Measurements from ENCODE around the gene DCST1. TPM values are rescaled to one million over a fixed set of nuclear protein-coding genes. Genes with fewer than 3 reads are reported as not detected.
A peak's percentile ranks its signal among the peaks of the same experiment; 100 is the strongest.
"Not testable (repeated sequence)": the region's sequence is repeated elsewhere in the genome, so short reads cannot be mapped to it uniquely, and the experiment has no call there.

The DCST1 gene
- total and polyA plus RNA-seq, 5 donors from 2014 or later, result 0.32 TPM; not detected in 4

DNA sequence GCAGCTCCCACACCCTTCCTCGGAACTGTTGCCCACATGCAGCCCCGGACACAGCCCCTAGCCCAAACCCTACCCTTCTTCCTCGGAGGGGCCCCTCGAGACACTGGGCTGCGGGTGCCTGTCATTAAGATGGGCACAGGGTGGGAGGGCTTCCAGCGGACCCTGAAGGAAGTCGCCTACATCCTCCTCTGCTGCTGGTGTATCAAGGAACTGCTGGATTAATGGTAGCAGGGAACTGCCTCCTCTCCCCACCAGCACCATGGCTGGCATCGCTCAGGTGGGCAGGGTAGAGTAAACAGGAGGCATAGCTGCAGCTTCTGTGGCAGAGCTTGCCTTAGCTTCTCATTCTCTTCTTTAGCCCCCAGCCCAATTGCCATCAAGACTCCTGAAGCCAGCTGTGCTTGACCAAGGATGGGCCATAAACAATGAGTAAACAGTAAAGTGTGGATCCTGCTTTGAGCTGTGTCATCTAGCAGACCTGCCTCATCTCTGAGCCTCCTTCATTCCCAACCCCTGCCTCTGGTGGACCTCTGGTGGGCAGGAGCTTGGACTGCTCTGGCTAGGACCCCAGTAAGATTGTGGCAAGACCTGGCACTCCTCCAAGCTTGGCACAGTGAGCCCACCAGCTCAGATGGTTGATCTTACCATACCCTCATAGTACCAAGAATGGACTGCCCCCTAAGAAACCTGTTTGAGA is 39.9 kb upstream of the DCST1 start, which contains the start of gene LENEP:
Gene LENEP, plus strand, starts transcription at position 15 of the 697 bp plus-strand sequence. Its CDS starts 22 bp downstream, at position 37.
- H3K27ac ChIP-seq (ENCODE audit: insufficient read depth, low read length, poor library complexity, severe bottlenecking), result no peak within 1 kb of the TSS
- H3K4me1 ChIP-seq (ENCODE audit: control insufficient read depth, insufficient read depth, low read length, poor library complexity, severe bottlenecking), result peaks cover 2% of the 10 kb centered on the region
- H3K36me3 ChIP-seq (ENCODE audit: control insufficient read depth, insufficient read depth, low read length), result peaks cover 18% of the 10 kb centered on the region
- Mint-ChIP-seq H3K4me3 (peak within 1 kb of the TSS in 1 of 4 donors; percentile 65), H3K27me3 (no peaks in the 10 kb centered on the region), H3K9me3 (no peaks in the 10 kb centered on the region), H3K36me3 (peaks cover 9% of the 10 kb centered on the region), H3K4me1 (peaks cover 0 to 28% (median 8%) of the 10 kb centered on the region in 4 donors), H3K27ac (peak within 1 kb of the TSS in 1 of 3 donors; percentile 56)
- H3K4me3 ChIP-seq (ENCODE audit: low read depth, low read length), result no peak within 1 kb of the TSS
- DNase-seq (no peak), ATAC-seq (ENCODE audit: low read depth in 2 of 2) (no peak)
- no peaks in the 10 kb centered on the region for H3K27me3 ChIP-seq (ENCODE audit: control insufficient read depth, insufficient read depth, low read length)
- no peaks in the 10 kb centered on the region for H3K9me3 ChIP-seq (ENCODE audit: control insufficient read depth in 2 of 2, low read length in 2 of 2)

GRCh38 chr1:154994269-154994587 is 39.4 kb upstream of the DCST1 start:
- H3K27me3 ChIP-seq (ENCODE audit: control insufficient read depth, insufficient read depth, low read length), result no peaks in the 10 kb centered on the region

GRCh38 chr1:154994591-154994990 is 39.0 kb upstream of the DCST1 start:
- no peak overlapping the region for H3K4me3 ChIP-seq (ENCODE audit: low read depth, low read length)
- Mint-ChIP-seq H3K27me3 (no peaks in the 10 kb centered on the region), H3K4me1 (peaks cover 0 to 26% (median 11%) of the 10 kb centered on the region in 4 donors), H3K9me3 (no peaks in the 10 kb centered on the region), H3K36me3 (peaks cover 6% of the 10 kb centered on the region), H3K27ac (peak overlapping the region in 2 of 3 donors; percentile 24 to 55), H3K4me3 (peak overlapping the region in 1 of 4 donors; percentile 65)
- peaks cover 10% of the 10 kb centered on the region for H3K4me1 ChIP-seq (ENCODE audit: control insufficient read depth, insufficient read depth, low read length, poor library complexity, severe bottlenecking)
- no peak overlapping the region for H3K27ac ChIP-seq (ENCODE audit: insufficient read depth, low read length, poor library complexity, severe bottlenecking)
- DNase-seq, result no peak
- H3K9me3 ChIP-seq (ENCODE audit: control insufficient read depth in 2 of 2, low read length in 2 of 2), result no peaks in the 10 kb centered on the region
- peaks cover 11% of the 10 kb centered on the region for H3K36me3 ChIP-seq (ENCODE audit: control insufficient read depth, insufficient read depth, low read length)
- no peaks in the 10 kb centered on the region for H3K27me3 ChIP-seq (ENCODE audit: control insufficient read depth, insufficient read depth, low read length)
- no peak for ATAC-seq (ENCODE audit: low read depth in 2 of 2)

More at GRCh38 chr1:154994269-154994587, 39.4 kb upstream of the DCST1 start:
- peaks cover 9% of the 10 kb centered on the region for H3K36me3 Mint-ChIP-seq
- no peaks in the 10 kb centered on the region for H3K9me3 Mint-ChIP-seq
- Histone ChIP-seq H3K36me3 (ENCODE audit: control insufficient read depth, insufficient read depth, low read length) (peaks cover 15% of the 10 kb centered on the region), H3K4me1 (ENCODE audit: control insufficient read depth, insufficient read depth, low read length, poor library complexity, severe bottlenecking) (peaks cover 7% of the 10 kb centered on the region), H3K27ac (ENCODE audit: insufficient read depth, low read length, poor library complexity, severe bottlenecking) (no peak overlapping the region), H3K4me3 (ENCODE audit: low read depth, low read length) (no peak overlapping the region), H3K9me3 (ENCODE audit: control insufficient read depth in 2 of 2, low read length in 2 of 2) (no peaks in the 10 kb centered on the region)
- DNase-seq, result no peak
- peaks cover 0 to 28% (median 9%) of the 10 kb centered on the region in 4 donors for H3K4me1 Mint-ChIP-seq
- no peaks in the 10 kb centered on the region for H3K27me3 Mint-ChIP-seq
- no peak overlapping the region for H3K27ac Mint-ChIP-seq
- peak overlapping the region in 1 of 4 donors; percentile 65 for H3K4me3 Mint-ChIP-seq
- no peak for ATAC-seq (ENCODE audit: low read depth in 2 of 2)

DNA sequence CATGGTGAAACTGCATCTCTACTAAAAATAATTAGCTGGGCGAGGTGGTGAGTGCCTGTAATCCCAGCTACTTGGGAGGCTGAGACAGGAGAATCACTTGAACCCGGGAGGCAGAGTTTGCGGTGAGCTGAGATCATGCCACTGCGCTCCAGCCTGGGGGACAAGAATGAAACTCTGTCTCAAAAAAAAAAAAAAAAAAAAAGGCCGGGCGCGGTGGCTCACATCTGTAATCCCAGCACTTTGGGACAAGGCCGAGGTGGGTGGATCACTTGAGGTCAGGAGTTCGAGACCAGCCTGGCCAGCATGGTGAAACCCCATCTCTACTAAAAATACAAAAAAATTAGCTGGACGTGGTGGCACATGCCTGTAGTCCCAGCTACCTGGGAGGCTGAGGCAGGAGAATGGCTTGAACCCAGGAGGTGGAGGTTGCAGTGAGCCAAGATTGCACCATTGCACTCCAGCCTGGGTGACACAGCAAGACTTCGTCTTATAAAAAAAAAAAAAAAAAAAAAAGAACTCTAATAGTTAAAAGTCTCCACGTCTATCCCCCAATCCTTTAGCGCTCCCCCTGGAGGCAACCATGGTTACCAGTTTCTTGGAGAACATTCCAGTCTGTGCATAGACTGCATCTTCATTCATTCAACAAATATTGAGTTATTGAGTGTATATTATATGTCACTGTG is 38.2 kb upstream of the DCST1 start:
- peaks cover 18% of the 10 kb centered on the region for H3K4me1 ChIP-seq (ENCODE audit: control insufficient read depth, insufficient read depth, low read length, poor library complexity, severe bottlenecking)
- H3K27ac ChIP-seq (ENCODE audit: insufficient read depth, low read length, poor library complexity, severe bottlenecking); H3K27me3 ChIP-seq (ENCODE audit: control insufficient read depth, insufficient read depth, low read length); ATAC-seq (ENCODE audit: low read depth in 2 of 2); H3K27me3 Mint-ChIP-seq; H3K9me3 ChIP-seq (ENCODE audit: control insufficient read depth in 2 of 2, low read length in 2 of 2); H3K9me3 Mint-ChIP-seq; H3K36me3 Mint-ChIP-seq; DNase-seq; H3K36me3 ChIP-seq (ENCODE audit: control insufficient read depth, insufficient read depth, low read length); H3K4me3 ChIP-seq (ENCODE audit: low read depth, low read length): not testable (repeated sequence)
- peak overlapping the region in 1 of 3 donors; percentile 24 for H3K27ac Mint-ChIP-seq
- H3K4me1 Mint-ChIP-seq, result peaks cover 0 to 33% (median 15%) of the 10 kb centered on the region in 4 donors
- H3K4me3 Mint-ChIP-seq, result peak overlapping the region in 1 of 4 donors; percentile 65

DNA sequence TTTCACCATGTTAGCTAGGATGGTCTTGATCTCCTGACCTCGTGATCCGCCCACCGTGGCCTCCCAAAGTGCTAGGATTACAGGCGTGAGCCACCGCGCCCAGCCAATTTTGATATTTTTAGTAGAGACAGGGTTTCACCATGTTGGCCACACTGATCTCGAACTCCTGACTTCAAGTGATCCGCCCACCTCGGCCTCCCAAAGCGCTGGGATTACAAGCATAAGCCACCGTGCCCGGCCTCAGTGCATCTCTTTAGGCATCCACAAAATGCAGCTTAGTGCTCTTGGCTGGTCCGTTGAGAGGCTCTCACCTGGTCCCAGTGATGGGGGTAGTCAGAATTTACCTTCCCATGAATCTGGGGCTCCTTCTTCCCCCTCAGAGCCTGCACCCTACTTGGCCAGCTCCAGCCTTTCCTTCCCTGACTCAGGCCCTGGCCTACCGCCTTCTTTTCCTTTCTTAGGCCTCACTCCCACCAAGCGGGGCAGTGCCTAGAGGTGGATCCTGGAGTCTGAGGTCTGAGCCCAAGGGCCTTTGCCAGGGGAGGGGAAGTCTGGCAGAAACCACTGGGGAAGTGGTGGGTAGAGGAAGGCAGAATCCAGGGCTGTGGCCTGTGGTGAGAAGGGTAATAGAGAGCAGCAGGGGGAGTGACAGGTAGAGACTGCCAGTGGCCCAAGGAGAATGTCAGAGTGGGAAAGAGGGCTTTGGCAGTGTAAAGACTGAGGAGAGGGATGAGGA is 36.5 kb upstream of the DCST1 start:
- Histone ChIP-seq H3K9me3 (ENCODE audit: control insufficient read depth in 2 of 2, low read length in 2 of 2) (no peaks in the 10 kb centered on the region), H3K27me3 (ENCODE audit: control insufficient read depth, insufficient read depth, low read length) (no peaks in the 10 kb centered on the region), H3K4me1 (ENCODE audit: control insufficient read depth, insufficient read depth, low read length, poor library complexity, severe bottlenecking) (peaks cover 29% of the 10 kb centered on the region), H3K27ac (ENCODE audit: insufficient read depth, low read length, poor library complexity, severe bottlenecking) (no peak overlapping the region), H3K36me3 (ENCODE audit: control insufficient read depth, insufficient read depth, low read length) (no peaks in the 10 kb centered on the region), H3K4me3 (ENCODE audit: low read depth, low read length) (no peak overlapping the region)
- H3K4me1 Mint-ChIP-seq, result peaks cover 0 to 33% (median 15%) of the 10 kb centered on the region in 4 donors
- H3K9me3 Mint-ChIP-seq, result peaks cover 0 to 2% (median 0%) of the 10 kb centered on the region in 7 donors
- no peaks in the 10 kb centered on the region for H3K27me3 Mint-ChIP-seq
- peak overlapping the region in 2 of 3 donors; percentile 14 to 73 for H3K27ac Mint-ChIP-seq
- ATAC-seq (ENCODE audit: low read depth in 2 of 2) (no peak), DNase-seq (no peak)
- peak overlapping the region in 2 of 4 donors; percentile 27 to 85 for H3K4me3 Mint-ChIP-seq
- peaks cover 3% of the 10 kb centered on the region for H3K36me3 Mint-ChIP-seq

- no peaks in the 10 kb centered on the region for H3K9me3 ChIP-seq (ENCODE audit: control insufficient read depth in 2 of 2, low read length in 2 of 2)
- Mint-ChIP-seq H3K9me3 (peaks cover 0 to 2% (median 0%) of the 10 kb centered on the region in 7 donors), H3K4me1 (peaks cover 0 to 33% (median 15%) of the 10 kb centered on the region in 4 donors), H3K27me3 (no peaks in the 10 kb centered on the region), H3K36me3 (no peaks in the 10 kb centered on the region), H3K27ac (peak overlapping the region in 1 of 3 donors; percentile 83), H3K4me3 (peak overlapping the region in 2 of 4 donors; percentile 33 to 99)
- H3K4me3 ChIP-seq (ENCODE audit: low read depth, low read length), result no peak overlapping the region
- H3K27ac ChIP-seq (ENCODE audit: insufficient read depth, low read length, poor library complexity, severe bottlenecking), result no peak overlapping the region
- H3K27me3 ChIP-seq (ENCODE audit: control insufficient read depth, insufficient read depth, low read length), result no peaks in the 10 kb centered on the region
- ATAC-seq (ENCODE audit: low read depth in 2 of 2) (no peak), DNase-seq (no peak)
- H3K4me1 ChIP-seq (ENCODE audit: control insufficient read depth, insufficient read depth, low read length, poor library complexity, severe bottlenecking), result peaks cover 36% of the 10 kb centered on the region
- H3K36me3 ChIP-seq (ENCODE audit: control insufficient read depth, insufficient read depth, low read length), result no peaks in the 10 kb centered on the region
These were observed 35.3 kb upstream of the DCST1 start for GRCh38 chr1:154998201-154998780.

DNA sequence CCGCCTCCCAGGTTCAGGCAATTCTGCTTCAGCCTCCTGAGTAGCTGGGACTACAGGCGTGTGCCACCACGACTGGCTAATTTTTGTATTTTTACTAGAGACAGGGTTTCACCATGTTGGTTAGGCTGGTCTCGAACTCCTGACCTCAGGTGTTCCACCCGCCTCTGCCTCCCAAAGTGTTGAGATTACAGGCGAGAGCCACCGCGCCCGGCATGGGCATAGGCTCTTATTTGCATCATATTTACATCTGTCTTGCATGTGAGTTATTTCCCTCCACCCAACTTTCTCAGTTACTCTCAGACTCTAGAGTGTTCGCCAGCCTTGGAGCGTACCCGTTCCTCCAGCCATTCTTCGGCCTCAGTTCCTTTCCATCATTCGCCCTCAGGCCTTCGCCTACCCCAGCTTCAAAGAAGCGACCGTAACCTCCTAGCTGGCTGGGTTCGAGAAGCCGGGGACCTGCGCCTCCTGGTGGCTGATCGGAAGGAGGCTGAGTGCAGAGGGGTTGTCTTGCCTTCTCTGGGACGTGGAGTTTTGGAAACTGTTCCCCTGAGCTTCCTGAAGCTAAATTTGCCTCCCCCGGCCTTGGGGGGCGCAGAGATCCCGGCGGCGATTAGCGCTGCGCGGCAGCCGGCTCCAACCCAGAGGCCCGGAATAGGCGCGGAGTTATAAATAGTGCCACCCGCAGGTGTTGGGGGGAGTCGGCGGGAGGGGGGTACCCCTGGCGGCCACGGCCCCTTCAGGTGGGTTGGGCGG is 34.6 kb upstream of the DCST1 start:
- no peaks in the 10 kb centered on the region for H3K27me3 Mint-ChIP-seq
- H3K27ac Mint-ChIP-seq, result peak overlapping the region; percentile 83 to 96 (median 94)
- Histone ChIP-seq H3K9me3 (ENCODE audit: control insufficient read depth in 2 of 2, low read length in 2 of 2) (no peaks in the 10 kb centered on the region), H3K27me3 (ENCODE audit: control insufficient read depth, insufficient read depth, low read length) (no peaks in the 10 kb centered on the region), H3K4me1 (ENCODE audit: control insufficient read depth, insufficient read depth, low read length, poor library complexity, severe bottlenecking) (peaks cover 40% of the 10 kb centered on the region), H3K36me3 (ENCODE audit: control insufficient read depth, insufficient read depth, low read length) (no peaks in the 10 kb centered on the region), H3K27ac (ENCODE audit: insufficient read depth, low read length, poor library complexity, severe bottlenecking) (peak overlapping the region; percentile 96), H3K4me3 (ENCODE audit: low read depth, low read length) (peak overlapping the region; percentile 64)
- DNase-seq, result peak; percentile 50 to 80 (median 50)
- peaks cover 0 to 37% (median 17%) of the 10 kb centered on the region in 4 donors for H3K4me1 Mint-ChIP-seq
- H3K36me3 Mint-ChIP-seq, result no peaks in the 10 kb centered on the region
- peaks cover 0 to 2% (median 0%) of the 10 kb centered on the region in 7 donors for H3K9me3 Mint-ChIP-seq
- ATAC-seq (ENCODE audit: low read depth in 2 of 2), result no peak
- H3K4me3 Mint-ChIP-seq, result peak overlapping the region; percentile 88 to 99 (median 91)

Measured in CD4-positive, CD25-positive, alpha-beta regulatory T cell (primary cell).